T-helper 22 cell (primary cell): ENCODE data around the gene KIAA0586.
"Not testable (repeated sequence)": the region's sequence is repeated elsewhere in the genome, so short reads cannot be mapped to it uniquely, and the experiment has no call there.

Experiments used
- DNase-seq: peaks from one replicate; pipeline ENCODE4 v3.0.0-alpha.2; 2020; ENCODE audit warnings: low read depth

KIAA0586 gene

GRCh38 chr14:58427281-58428117 is at the start of gene KIAA0586, which contains the start of gene TIMM9:
KIAA0586 (plus strand) TSS chr14:58427719; CDS start chr14:58428265, 546 bp downstream.
TIMM9 (minus strand) TSS chr14:58427531; CDS start chr14:58411945, 15,586 bp downstream.
- DNase-seq = peak; percentile 94

- no peak for DNase-seq
Measured at GRCh38 chr14:58390830-58391229, 36.7 kb upstream of the KIAA0586 start.

- DNase-seq = no peak
Measured at GRCh38 chr14:58395562-58395811, 32.0 kb upstream of the KIAA0586 start.

- peak; percentile 36 for DNase-seq
Measured at GRCh38 chr14:58395812-58396788, 31.4 kb upstream of the KIAA0586 start, which contains the start of gene TOMM20L. TOMM20L (plus strand) TSS chr14:58395930; CDS start chr14:58395958, 28 bp downstream.

- DNase-seq = no peak
Measured at GRCh38 chr14:58397156-58397555, 30.4 kb upstream of the KIAA0586 start.

GRCh38 chr14:58398495-58398894 is 29.0 kb upstream of the KIAA0586 start:
- no peak for DNase-seq

- no peak for DNase-seq
Measured at GRCh38 chr14:58398895-58399294, 28.6 kb upstream of the KIAA0586 start.

GRCh38 chr14:58401587-58401986 is 25.9 kb upstream of the KIAA0586 start:
- DNase-seq = no peak

GRCh38 chr14:58408681-58409215 is 18.8 kb upstream of the KIAA0586 start:
- DNase-seq = no peak

- no peak for DNase-seq
Measured at GRCh38 chr14:58414845-58415244, 12.7 kb upstream of the KIAA0586 start.

GRCh38 chr14:58415636-58416547 is 11.6 kb upstream of the KIAA0586 start:
- DNase-seq = no peak

- DNase-seq = not testable (repeated sequence)
Measured at GRCh38 chr14:58416934-58417333, 10.6 kb upstream of the KIAA0586 start.

GRCh38 chr14:58426670-58427280 is 744 bp upstream of the KIAA0586 start:
- DNase-seq = peak; percentile 17

GRCh38 chr14:58428118-58428683 is 682 bp downstream of the KIAA0586 start:
- DNase-seq = no peak

GRCh38 chr14:58430156-58430555 is 2.6 kb downstream of the KIAA0586 start:
- DNase-seq = no peak

GRCh38 chr14:58439476-58439875 is 12.0 kb downstream of the KIAA0586 start:
- DNase-seq = no peak

GRCh38 chr14:58444627-58445026 is 17.1 kb downstream of the KIAA0586 start:
- DNase-seq = no peak

GRCh38 chr14:58455593-58456265 is 28.2 kb downstream of the KIAA0586 start:
- DNase-seq = no peak

- DNase-seq = no peak
Measured at GRCh38 chr14:58460772-58461171, 33.3 kb downstream of the KIAA0586 start.

- DNase-seq = no peak
Measured at GRCh38 chr14:58463147-58463546, 35.6 kb downstream of the KIAA0586 start.
